ENCODE data around the gene FANCM.

DNA sequence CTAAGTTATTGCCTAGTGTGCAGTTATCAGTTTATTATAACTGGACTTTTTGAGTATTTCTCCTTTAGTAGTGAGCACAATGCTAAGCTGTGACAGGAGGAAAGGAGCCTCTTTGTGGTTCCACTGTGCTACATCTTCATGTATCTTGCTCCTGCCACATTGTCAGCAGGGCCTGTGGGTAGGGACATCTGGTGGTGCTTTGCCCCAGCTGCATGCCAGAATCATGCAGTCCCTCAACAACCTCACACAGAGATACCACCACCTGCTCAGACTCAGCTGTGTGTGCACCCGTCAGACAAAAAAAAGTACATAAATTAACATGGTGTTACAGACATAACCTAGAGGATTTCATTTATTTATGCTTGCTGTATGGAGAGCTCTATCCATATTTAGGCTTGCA, 66.2 kb downstream of the FANCM start:
- TF ChIP-seq, protein P1, sequence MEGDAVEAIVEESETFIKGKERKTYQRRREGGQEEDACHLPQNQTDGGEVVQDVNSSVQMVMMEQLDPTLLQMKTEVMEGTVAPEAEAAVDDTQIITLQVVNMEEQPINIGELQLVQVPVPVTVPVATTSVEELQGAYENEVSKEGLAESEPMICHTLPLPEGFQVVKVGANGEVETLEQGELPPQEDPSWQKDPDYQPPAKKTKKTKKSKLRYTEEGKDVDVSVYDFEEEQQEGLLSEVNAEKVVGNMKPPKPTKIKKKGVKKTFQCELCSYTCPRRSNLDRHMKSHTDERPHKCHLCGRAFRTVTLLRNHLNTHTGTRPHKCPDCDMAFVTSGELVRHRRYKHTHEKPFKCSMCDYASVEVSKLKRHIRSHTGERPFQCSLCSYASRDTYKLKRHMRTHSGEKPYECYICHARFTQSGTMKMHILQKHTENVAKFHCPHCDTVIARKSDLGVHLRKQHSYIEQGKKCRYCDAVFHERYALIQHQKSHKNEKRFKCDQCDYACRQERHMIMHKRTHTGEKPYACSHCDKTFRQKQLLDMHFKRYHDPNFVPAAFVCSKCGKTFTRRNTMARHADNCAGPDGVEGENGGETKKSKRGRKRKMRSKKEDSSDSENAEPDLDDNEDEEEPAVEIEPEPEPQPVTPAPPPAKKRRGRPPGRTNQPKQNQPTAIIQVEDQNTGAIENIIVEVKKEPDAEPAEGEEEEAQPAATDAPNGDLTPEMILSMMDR (conservative IDR thresholded peaks at IDR 0.05 in 1 of 2, IDR thresholded peaks at IDR 0.05 in 1 of 2; ENCODE audit: extremely low read depth in 1 of 2, insufficient read depth in 1 of 2, low read depth in 1 of 2, low read length in 2 of 2): peak; percentile 10 to 52
- TF ChIP-seq EZH2 (IDR thresholded peaks at IDR 0.05; ENCODE audit: borderline replicate concordance, low read length): no peak
